GM18873 (cell line): ENCODE measurements around the gene LASP1.
"Not testable (repeated sequence)": the region's sequence is repeated elsewhere in the genome, so short reads cannot be mapped to it uniquely, and the experiment has no call there.

Source experiments
- ATAC-seq: cut with Tn5 transposase; IDR thresholded peaks from one replicate; pipeline ENCODE4 v1.9.1; 2021; ENCODE audit warnings: mild to moderate bottlenecking, moderate library complexity, moderate number of reproducible peaks; ENCODE audit not compliant: unreplicated experiment, low FRiP score

LASP1 gene

DNA sequence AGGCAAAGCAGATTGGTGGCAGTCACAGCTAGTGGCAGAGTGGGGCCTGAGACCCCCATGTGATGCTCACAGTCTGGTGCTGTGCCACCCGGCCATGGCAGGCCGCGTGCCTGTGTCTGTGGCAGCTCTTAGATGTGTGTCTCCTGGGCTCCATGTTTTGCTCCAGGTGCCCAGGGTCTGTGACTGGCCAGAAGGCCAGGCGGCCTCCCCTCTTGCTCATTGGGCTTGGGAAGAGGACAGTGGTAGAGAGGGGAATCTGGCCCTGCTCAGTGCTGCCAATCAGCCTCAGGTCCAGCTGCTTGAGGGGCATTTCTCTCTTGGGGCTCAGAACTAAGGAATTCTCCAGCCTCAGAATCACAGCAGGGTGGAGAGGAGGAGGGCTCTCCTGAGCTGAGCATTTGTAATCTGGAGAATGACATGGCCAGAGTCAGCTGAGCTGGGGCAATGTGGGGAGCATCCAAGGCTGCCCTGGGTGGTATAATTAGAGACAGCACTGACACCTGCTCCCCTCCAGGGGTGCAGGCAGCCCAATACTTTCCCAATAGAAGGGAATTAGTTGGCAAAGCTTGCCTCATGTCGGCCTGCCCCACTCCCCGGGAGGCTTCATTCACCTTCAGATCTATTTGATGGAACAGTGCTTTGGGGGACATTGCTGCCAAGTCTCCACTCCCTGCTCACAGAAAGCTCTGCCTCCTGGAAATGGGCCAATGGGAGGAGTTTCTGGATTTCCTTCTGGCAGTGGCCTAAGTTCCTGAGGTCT is 52.9 kb downstream of the LASP1 start:
- no peak for ATAC-seq

DNA sequence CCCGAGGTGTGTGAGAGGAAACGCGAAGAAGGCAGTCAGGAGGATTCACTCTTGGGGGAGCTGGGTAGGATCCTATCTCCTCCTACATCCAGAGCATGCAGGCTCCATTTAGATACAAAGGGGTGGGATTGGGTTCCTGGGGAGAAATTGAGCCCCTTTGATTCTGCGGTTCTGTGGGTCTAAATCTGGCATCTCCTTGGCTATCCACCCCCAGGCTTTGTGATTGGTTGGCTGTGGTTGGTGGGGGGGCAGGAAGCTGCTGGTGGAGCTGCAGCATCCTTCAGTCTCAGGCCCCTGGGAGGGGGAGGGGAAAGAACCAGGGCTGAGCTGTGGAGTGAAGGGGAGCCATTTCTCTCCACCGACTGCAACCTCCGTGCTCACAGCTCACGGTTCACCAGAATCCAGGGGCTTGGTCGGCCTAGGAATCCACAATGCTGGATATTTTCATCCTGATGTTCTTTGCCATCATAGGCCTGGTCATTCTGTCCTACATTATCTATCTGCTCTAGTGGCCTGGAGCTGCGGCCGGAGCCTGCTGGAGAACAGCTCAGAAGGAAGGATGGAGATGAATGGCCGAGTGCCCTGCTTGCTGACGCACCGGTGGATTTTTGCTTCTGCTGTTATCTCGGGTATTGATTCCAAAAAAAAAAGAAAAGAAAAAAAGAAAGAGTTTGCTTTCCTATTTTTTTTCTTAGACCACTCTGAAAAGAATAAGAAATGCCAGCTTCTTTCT is 55.6 kb downstream of the LASP1 start, which contains the start of gene LASP1NB:
TSS of gene LASP1NB (plus strand) at position 352 of the 733 bp plus-strand sequence.
- ATAC-seq: no peak

DNA sequence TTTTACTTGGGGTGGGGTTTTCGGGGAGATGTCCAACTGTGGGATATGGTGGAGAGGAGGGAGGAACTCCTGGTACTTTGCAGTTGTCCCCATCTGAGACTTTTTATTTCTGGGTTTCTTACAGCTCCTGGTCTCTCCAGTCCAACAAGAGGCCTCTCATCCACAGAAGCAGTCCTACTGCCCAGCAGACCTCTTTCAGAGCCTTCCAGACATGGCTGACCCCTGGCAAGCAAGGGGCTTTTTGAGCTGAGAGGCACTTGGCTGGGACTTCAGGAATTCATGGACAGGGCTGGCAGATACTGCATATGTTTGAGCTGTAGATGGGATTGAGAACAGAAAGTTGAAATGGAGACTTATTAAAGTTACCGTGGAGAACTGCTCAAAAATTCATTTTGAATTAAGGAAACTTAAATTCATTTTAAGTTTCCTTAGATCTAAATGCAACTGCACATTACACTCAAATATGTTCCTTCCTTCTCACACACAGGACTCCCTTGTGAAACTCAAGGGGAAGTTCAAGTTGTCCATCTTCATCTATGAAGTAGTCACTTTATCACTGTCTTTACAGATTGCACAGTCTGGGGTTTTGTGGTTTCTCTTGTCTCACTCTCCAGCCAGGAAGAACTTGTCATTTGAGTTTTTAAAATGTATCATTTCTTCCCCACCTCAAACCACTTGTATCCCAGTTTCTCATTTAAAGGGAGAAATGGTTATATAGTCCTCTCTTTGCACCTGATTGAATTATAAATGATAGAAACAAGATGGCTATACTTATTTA is 56.6 kb downstream of the LASP1 start:
- no peak for ATAC-seq

DNA sequence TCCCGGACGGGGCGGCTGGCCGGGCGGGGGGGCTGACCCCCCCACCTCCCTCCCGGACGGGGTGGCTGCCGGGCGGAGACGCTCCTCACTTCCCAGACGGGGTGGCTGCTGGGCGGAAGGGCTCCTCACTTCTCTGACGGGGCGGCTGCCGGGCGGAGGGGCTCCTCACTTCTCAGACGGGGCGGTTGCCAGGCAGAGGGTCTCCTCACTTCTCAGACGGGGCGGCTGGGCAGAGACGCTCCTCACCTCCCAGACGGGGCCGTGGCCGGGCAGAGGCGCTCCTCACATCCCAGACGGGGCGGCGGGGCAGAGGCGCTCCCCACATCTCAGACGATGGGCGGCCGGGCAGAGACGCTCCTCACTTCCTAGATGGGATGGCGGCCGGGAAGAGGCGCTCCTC is 60.9 kb downstream of the LASP1 start:
- not testable (repeated sequence) for ATAC-seq

DNA sequence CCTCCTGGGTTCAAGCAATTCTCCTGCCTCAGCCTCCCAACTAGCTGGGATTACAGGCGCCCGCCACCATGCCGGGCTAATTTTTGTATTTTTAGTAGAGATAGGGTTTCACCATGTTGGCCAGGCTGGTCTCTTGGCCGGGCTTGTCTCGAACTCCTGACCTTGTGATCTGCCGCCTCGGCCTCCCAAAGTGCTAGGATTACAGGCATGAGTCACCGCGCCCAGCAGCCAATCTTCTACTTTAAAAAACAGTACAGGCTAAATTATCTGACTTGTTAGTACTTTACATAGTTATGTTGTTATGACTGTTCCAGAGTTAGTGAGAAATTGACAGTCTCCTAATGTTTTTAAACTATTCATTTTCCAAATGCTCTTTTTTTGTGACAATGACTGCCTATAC is 64.1 kb downstream of the LASP1 start:
- ATAC-seq: not testable (repeated sequence)

DNA sequence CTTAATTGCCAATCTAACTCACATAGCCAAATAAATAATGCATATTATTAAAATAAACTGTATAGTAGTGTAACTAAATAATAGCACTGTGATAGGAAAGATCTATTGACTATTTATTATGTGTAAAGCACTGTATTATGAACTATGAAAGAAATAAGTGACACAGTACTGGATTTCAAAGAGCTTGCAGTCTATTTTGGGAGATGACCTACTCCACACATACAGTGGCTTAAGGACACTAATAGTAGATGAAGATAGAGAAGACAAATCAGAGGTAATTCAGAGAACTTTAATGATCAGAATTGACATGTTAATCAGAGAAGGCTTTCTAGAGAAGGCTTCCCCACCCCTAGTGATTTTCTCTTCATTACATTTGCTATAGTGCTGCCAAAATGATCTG is 70.1 kb downstream of the LASP1 start:
- ATAC-seq: no peak

DNA sequence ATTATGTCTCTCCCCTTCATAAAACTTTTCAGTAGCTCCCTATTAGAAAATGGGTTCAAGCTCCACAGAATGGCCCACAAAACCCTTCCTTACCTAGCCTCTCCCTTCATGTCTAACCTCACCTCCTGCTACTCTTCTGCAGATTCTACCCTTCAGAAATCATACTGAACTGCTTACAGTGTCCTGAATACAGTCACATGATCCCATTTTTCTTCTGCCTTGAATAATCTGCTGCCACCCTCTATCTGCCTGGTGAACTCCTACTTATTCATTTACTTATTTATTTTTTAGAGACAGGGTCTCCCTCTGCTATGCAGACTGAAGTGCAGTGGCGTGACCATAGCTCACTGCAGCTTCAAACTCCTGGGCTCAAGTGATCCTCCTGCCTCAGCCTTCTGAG is 70.5 kb downstream of the LASP1 start:
- no peak for ATAC-seq

DNA sequence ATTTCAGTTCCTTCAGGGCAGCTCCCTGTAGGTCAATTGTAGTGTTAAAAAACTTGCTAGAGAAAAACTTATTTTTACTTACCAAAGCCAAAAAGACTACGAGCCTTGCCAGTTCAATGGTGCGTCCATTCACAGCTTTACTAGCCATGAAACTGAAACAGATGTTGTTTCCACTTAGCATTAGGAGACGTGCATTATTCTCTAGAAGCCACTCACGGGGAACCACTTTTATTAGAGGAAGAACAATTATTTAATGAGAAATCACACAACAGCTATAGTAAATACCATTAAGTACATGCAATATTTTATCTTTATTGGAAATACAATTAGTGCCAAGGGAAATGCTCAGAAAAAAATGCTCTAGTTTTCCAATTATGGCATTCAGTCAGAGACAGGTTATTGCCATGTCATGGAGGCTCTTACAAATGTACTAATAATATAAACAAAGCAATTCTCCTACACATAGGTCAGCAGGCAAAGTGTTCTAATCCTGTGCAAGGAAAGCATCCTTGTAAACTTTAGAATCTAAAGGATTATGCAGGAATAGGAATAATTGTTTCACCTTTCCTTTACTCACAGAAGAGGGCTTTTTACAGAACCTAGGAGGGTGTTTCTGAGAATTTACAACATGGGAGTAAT is 73.0 kb downstream of the LASP1 start:
- ATAC-seq: no peak

DNA sequence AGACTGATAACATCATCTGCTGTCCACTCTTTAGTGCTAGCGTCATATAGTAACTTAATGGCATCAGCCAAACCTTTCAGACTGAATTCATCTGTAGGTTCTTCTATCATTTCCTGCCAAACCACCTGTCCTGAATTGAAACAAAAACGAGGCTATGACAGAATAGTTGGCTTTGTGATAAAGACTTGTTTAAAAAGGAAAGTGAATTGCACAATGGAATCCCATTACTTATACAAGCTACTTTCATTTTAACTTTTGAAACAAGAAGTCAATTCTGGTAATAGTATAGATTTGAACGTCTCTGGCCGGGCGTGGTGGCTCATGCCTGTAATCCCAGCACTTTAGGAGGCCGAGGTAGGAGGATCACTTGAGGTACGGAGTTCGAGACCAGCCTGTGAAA is 73.7 kb downstream of the LASP1 start:
- no peak for ATAC-seq

DNA sequence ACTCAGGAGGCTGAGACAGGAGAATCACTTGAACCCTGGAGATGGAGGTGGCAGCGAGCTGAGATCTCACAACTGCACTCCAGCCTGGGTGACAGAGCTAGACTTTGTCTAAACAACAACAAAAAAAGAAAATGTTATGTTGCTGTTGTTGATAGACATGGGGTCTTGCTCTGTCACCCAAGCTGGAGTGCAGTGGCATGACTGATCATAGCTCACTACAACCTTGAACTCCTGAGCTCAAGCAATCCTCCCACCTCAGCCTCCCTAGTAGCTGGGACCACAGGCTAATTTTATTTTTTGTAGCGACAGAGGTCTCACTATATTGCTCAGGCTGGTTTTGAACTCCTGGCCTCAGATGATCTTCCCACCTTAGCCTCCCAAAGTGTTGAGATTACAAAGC is 77.3 kb downstream of the LASP1 start:
- no peak for ATAC-seq

DNA sequence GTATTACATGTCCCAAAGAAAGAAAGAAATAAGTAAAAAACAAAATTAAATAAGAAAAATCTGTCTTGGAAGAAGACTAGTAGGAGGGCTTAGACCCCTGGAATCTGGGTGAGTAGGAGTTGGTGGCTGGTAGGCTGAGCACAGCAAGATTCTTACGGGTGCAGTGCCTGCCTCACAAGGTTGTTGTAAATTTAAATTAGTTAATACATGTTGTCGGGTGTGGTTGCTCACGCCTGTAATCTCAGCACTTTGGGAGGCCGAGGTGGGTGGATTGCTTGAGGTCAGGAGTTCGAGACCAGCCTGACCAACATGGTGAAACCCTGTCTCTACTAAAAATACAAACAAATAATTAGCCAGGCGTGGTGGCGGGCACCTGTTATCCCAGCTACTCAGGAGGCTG is 83.9 kb downstream of the LASP1 start:
- not testable (repeated sequence) for ATAC-seq

DNA sequence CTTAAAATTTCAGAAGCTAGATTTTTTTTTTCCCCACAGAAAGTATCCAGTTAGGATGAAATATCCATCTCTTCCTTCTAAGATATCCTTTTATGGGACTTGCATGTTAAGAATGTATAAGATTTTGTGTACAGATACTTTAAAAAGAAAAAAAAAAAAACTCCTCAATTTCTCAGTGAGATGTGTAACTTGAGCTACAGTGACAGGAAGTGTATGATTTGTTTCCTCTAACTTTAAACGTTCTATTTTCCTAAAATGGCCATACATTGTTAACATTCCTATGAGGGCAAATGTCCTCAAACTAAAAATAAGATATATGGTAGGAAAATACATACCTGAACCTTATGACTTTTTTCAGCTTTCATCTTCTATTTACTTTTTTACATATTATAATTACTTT is 88.5 kb downstream of the LASP1 start:
- no peak for ATAC-seq

DNA sequence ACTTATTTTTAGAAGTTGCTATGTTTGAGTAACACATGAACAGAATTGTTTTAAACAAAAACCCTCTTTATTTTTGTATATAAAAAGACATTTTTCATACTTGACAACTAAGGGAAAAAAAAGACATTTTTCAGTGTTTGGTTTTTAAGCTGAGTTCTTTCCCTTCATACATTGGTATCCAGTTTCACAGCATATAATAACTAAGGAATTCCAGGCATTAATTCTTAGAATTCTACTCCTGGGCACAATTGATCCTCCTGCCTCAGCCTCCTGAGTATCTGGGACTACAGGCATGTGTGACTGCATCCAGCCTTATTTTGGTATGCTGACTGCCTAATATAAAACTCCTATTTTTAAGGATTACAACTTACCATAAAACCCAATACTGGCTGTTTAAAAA is 88.9 kb downstream of the LASP1 start:
- ATAC-seq: no peak

DNA sequence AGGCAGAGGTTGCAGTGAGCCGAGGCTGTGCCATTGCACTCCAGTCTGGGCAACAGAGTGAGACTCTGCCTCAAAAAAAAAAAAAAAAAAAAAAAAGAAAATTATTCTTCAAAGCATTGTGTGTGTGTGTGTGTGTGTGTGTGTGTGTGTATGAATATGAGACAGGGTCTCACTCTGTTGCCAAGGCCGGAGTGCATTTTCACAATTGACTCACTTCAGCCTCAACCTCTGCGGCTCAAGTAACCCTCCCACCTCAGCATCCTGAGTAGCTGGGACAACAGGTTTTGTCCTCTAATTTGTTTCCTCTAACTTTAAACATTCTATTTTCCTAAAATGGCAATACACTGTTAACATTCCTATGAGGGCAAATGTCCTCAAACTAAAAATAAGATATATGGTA is 89.7 kb downstream of the LASP1 start:
- no peak for ATAC-seq

DNA sequence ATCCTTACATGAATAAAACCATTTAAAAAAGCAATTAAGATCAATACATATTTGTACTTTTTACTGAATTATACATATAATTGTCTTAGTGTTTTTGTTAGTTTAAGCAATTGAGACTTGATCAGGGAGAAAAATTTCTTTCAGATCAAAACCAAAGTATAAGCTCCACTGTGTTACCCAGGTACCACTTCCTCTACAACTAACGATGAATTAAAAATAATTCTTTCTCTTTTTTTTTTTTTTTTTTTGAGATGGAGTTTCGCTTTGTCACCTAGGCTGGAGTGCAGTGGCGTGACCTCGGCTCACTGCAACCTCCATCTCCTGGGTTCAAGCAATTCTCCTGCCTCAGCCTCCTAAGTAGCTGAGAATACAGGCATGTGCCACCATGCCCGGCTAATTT is 90.5 kb downstream of the LASP1 start:
- no peak for ATAC-seq

DNA sequence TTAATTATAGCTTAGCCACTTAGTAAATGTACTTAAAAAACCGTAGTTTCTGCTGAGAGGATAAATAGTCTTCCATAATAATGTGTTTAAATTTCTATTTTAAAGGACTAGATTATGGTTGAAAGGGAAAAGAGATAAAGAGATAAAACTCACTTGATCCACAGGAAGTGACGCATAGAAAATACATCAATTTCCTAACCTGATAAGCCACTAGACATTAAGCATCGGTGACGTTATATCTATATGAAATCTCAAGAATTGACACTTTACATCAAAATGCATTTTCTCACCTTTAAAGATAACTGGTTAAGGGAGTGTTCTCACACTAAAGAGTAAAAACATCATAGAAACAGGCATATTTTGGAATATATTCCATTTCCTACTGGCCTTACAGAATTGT is 91.6 kb downstream of the LASP1 start:
- no peak for ATAC-seq

DNA sequence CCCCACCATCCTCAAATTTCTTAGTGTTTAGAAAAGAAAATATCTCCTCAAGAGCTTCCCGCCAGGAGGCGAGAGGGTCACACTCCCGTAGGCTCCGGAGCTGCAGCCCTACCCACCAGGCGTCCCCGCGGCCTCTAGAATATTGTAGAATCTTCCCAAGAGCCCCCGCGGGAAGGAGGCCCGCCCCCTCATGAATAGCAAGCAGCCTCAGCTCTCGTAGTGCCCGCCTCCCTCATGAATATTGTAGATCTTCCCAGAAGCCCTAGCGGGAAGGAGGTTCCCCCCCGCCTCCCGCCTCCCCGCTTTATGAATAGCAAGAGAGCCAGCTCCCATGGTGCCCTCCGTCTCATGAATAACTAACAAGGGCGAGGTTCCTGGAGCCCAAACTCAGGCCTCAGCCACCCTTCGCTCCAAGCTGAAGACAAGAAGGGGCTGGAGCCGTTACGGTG is 97.5 kb downstream of the LASP1 start, which contains the start of gene FBXO47:
TSS of gene FBXO47 (minus strand) at position 114 of the 449 bp plus-strand sequence. CDS start 4,378 bp downstream, outside the sequence.
- no peak for ATAC-seq

DNA sequence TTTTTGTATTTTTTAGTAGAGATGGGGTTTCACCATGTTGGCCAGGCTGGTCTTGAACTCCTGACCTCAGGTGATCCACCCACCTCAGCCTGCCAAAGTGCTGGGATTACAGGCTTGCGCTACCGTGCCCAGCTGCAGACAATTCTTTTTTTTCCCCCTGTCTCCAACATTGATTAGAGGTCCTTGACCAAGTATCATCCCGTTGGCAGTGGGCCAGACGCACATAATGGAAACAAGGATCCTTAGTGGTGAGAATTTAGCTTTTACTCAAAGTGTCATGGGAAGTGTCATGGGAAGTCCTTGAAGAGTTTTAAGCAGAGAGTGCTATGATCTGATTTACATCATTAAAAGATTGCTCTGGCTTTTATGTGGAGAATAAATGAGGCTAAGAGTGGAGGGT is 99.4 kb downstream of the LASP1 start:
- ATAC-seq: no peak

DNA sequence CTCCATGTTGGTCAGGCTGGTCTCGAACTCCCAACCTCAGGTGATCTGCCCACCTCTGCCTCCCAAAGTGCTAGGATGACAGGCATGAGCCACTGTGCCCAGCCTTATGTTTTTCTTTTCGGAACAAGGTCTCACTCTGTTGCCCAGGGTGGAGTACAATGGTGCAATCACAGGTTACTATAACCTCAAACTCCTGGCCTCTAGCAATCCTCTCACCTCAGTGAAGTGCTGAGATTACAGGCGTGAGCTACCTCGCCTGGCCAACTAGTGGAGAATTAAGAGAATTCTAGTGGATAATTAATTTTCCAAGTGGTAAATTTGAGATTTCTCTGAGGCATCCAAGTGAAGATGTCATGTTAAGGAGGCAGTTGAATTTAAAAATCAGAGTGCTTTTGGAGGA is 100.3 kb downstream of the LASP1 start:
- ATAC-seq: no peak

DNA sequence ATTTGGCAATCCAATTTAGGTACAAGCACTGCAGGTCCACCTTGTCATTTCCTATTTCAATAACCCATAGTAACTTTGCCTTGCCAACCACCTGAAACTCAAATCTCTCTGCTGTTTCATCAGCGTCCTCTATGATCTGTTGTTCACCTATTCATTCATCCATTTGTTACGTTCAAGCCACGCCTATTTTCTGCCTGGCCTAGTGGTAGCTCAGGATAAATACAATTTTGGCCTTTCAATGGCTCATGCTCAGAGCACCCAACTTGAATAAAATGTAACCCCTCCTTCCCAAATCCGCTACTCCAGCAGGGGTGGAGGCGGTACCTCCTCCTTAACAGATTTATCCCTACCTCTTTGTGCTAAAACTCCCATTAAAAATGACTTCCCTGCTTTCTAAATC is 100.9 kb downstream of the LASP1 start:
- ATAC-seq: no peak
